Measurements from ENCODE around the gene RNFT2. TPM values are rescaled to one million over a fixed set of nuclear protein-coding genes. Genes with fewer than 3 reads are reported as not detected.

Gene RNFT2
- total RNA-seq, 4 donors from 2014 or later: 0.38 to 3.9 (median 3.1) TPM

DNA sequence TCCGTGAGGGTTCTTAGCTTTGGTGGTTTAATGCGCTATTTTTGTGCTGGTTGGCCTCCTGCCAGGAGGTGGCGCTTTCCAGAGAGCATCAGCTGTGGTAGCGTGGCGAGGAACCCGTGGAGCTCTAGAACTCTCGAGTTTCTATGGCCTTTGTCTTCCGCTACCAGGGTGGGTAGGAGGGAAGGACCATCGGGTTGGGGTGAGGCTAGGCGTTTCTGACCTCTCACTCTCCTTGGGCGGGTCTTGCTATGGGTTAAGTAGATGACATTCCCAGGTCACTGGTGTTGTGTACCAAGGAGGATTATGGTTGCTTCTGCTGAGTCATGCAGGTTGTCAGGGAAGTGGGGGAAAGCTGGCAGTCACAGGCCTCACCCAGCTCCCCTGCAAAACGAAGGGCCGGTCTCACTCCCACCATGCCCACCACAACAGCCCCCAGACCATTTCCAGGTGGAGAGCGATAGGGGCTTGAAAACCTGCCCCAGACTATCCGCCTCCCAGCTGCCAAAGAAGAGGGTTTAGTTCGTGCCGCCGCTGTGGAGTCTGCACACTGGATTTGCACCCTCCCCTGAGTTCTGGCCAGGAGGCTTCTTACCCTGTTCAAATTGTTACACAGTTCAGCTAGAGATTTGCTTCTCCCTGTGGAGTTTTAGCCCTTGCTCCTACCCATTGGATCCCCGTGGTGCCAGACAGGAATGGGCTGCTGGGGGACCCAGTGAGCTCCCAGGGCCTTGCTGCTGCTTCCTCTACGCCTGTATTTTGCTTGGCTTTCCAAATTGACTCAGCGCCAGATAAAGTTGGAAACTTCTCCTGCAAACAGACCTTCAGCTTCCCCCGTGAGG is 21.9 kb downstream of the RNFT2 start:
- no peaks in the 10 kb centered on the region for H3K36me3 ChIP-seq
- H3K27me3 ChIP-seq: no peaks in the 10 kb centered on the region
- no peak for TF ChIP-seq POLR2A (IDR thresholded peaks at IDR 0.05)
- TF ChIP-seq, protein P1, sequence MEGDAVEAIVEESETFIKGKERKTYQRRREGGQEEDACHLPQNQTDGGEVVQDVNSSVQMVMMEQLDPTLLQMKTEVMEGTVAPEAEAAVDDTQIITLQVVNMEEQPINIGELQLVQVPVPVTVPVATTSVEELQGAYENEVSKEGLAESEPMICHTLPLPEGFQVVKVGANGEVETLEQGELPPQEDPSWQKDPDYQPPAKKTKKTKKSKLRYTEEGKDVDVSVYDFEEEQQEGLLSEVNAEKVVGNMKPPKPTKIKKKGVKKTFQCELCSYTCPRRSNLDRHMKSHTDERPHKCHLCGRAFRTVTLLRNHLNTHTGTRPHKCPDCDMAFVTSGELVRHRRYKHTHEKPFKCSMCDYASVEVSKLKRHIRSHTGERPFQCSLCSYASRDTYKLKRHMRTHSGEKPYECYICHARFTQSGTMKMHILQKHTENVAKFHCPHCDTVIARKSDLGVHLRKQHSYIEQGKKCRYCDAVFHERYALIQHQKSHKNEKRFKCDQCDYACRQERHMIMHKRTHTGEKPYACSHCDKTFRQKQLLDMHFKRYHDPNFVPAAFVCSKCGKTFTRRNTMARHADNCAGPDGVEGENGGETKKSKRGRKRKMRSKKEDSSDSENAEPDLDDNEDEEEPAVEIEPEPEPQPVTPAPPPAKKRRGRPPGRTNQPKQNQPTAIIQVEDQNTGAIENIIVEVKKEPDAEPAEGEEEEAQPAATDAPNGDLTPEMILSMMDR (IDR thresholded peaks at IDR 0.05): peak in 1 of 6 experiments; percentile 27
- no peak overlapping the region for H3K27ac ChIP-seq
- DNase-seq: peak in 2 of 3 donors; percentile 17 to 64
- H3K4me3 ChIP-seq: peak overlapping the region in 2 of 4 donors; percentile 6 to 8
- H3K9me3 ChIP-seq: no peaks in the 10 kb centered on the region
- no peaks in the 10 kb centered on the region for H3K4me1 ChIP-seq

DNA sequence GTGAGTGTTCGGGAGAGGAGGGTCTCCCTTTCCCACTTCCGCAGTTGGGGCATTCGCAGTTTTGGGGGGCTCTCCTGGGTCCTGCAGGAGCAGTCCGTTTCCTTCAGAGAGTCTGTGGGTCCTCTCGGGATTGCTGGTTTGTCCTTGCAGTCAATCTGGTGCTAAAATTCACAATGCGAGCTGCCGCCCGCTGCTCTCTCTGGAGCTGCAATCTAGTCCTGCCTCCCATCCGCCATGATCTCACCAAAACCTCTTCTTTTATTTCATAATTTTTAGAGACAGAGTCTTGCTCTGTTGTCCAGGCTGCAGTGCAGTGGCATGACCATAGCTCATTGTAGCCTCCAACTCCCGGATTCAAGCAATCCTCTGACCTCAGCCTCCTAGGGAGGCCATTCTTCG is 22.5 kb downstream of the RNFT2 start:
- no peak overlapping the region for H3K4me3 ChIP-seq
- TF ChIP-seq, protein P1 (IDR thresholded peaks at IDR 0.05): no peak
- no peak for TF ChIP-seq POLR2A (IDR thresholded peaks at IDR 0.05)

DNA sequence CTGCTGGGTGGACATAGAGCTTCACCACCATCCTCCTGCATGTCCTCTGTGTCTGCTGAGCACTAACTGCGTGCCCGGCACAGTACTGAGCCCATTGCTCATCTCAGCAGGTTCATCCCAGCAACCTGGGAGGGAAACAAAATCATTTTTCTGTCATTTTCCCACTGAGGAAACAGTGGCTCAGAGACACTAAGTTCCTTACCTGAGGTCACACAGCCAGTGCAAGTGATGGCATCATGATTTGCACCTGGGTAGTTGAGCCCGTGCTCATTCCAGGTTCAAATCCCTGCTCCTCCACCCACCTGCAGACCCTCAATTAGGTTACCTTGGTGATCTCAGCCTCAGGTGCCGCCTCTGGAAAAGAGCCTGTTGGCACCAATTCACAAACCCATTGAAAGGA is 23.4 kb downstream of the RNFT2 start:
- DNase-seq: no peak
- Histone ChIP-seq H3K4me3 (no peak overlapping the region), H3K27ac (no peak overlapping the region), H3K36me3 (no peaks in the 10 kb centered on the region), H3K9me3 (no peaks in the 10 kb centered on the region), H3K4me1 (no peaks in the 10 kb centered on the region), H3K27me3 (no peaks in the 10 kb centered on the region)
- no peak for TF ChIP-seq POLR2A (IDR thresholded peaks at IDR 0.05)
- TF ChIP-seq, protein P1 (IDR thresholded peaks at IDR 0.05): no peak

More for the DNA sequence above, 22.5 kb downstream of the RNFT2 start:
- H3K36me3 ChIP-seq: no peaks in the 10 kb centered on the region
- no peaks in the 10 kb centered on the region for H3K9me3 ChIP-seq
- no peaks in the 10 kb centered on the region for H3K4me1 ChIP-seq
- H3K27me3 ChIP-seq: no peaks in the 10 kb centered on the region
- no peak for DNase-seq
- H3K27ac ChIP-seq: no peak overlapping the region

DNA sequence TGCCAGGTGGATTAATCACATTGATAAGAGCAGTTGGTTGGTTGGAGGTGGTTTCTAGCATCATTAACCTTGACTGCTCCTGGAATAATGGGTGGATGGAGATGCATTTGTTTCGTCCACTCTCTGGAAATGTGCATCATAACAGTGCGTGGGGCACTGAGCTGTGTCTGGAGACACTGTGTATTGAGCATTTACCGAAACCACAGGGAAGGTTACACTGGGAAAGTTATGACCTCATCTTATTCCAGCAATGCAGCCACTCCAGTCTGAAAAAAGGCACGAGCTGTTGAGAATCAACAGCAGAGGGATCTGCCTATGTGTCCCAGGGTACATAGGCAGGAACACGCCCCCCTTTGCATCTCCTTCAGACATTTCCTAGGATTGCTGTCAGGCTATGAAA is 27.2 kb downstream of the RNFT2 start:
- H3K4me1 ChIP-seq: no peaks in the 10 kb centered on the region
- TF ChIP-seq, protein P1 (IDR thresholded peaks at IDR 0.05): no peak
- TF ChIP-seq POLR2A (IDR thresholded peaks at IDR 0.05): no peak
- no peaks in the 10 kb centered on the region for H3K9me3 ChIP-seq
- no peaks in the 10 kb centered on the region for H3K36me3 ChIP-seq
- DNase-seq: no peak
- H3K27ac ChIP-seq: no peak overlapping the region
- no peaks in the 10 kb centered on the region for H3K27me3 ChIP-seq
- no peak overlapping the region for H3K4me3 ChIP-seq

DNA sequence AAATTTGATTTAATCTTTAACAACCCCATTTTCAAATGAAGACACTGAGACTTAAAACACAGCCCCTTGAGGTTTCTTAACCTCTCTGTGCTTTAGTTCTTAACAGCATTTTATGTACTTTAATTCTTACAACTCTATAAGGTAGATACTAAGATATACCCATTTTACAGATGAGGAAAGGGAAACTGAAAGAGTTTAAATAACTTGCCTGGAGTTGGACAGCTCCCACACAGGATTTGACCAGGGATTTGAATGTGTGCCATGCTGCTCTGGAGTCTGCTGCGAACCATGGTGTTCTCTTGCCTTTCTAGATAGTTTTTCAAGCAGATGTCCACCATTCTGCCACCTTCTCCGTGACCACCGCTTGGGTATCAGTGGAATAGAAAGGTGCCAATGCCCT is 28.2 kb downstream of the RNFT2 start:
- H3K4me3 ChIP-seq: no peak overlapping the region
- no peak for DNase-seq
- H3K4me1 ChIP-seq: no peaks in the 10 kb centered on the region
- H3K27me3 ChIP-seq: no peaks in the 10 kb centered on the region
- no peaks in the 10 kb centered on the region for H3K9me3 ChIP-seq
- no peak for TF ChIP-seq POLR2A (IDR thresholded peaks at IDR 0.05)
- TF ChIP-seq, protein P1 (IDR thresholded peaks at IDR 0.05): no peak
- no peak overlapping the region for H3K27ac ChIP-seq
- H3K36me3 ChIP-seq: no peaks in the 10 kb centered on the region

Data from Peyer's patch (tissue), 4 donors.